Measurements from ENCODE around the gene THPO.
A peak's percentile ranks its signal among the peaks of the same experiment; 100 is the strongest.

Gene THPO

GRCh38 chr3:184333700-184334099, 44.3 kb downstream of the THPO start:
- DNase-seq (ENCODE audit: low read depth in 2 of 2), result no peak

GRCh38 chr3:184333190-184333589, 44.8 kb downstream of the THPO start:
- DNase-seq (ENCODE audit: low read depth in 2 of 2), result no peak

- no peak for DNase-seq (ENCODE audit: low read depth in 2 of 2)
These were observed 45.5 kb downstream of the THPO start for GRCh38 chr3:184332370-184333090.

GRCh38 chr3:184328516-184328915, 49.5 kb downstream of the THPO start:
- no peak for DNase-seq (ENCODE audit: low read depth in 2 of 2)

GRCh38 chr3:184327171-184327570, 50.8 kb downstream of the THPO start:
- DNase-seq (ENCODE audit: low read depth in 2 of 2), result no peak

- DNase-seq (ENCODE audit: low read depth in 2 of 2), result peak in 1 of 2 donors; percentile 34
These were observed 52.2 kb downstream of the THPO start for GRCh38 chr3:184325715-184326369.

- DNase-seq (ENCODE audit: low read depth in 2 of 2), result no peak
These were observed 52.7 kb downstream of the THPO start for GRCh38 chr3:184325269-184325668.

GRCh38 chr3:184323696-184324095, 54.3 kb downstream of the THPO start:
- no peak for DNase-seq (ENCODE audit: low read depth in 2 of 2)

GRCh38 chr3:184322731-184323487, 55.1 kb downstream of the THPO start:
- no peak for DNase-seq (ENCODE audit: low read depth in 2 of 2)

Measured in stimulated activated CD8-positive, alpha-beta memory T cell treated with anti-CD3 and anti-CD28 coated beads, Interleukin-7, amount 100 ng/mL, for 4 hours (primary cell).